Fibroblast of pulmonary artery (primary cell): ENCODE measurements around the gene DNAI4.
"Not testable (repeated sequence)": the region's sequence is repeated elsewhere in the genome, so short reads cannot be mapped to it uniquely, and the experiment has no call there.

ENCODE experiments used
- DNase-seq: peaks from one replicate; pipeline ENCODE4 v3.0.0-alpha.2; 2010; ENCODE audit warnings: low read depth
- H3K4me3 ChIP-seq: replicated peaks from 2 replicates; pipeline ENCODE4 v1.5.1; 2011; ENCODE audit warnings: low read depth, mild to moderate bottlenecking, control low read depth, low read length, moderate library complexity
- TF ChIP-seq, protein P1 (sequence below): IDR thresholded peaks from 2 replicates; pipeline ENCODE4 v1.5.1; 2011; ENCODE audit warnings: mild to moderate bottlenecking, control low read depth, low read length, inconsistent platforms; ENCODE audit errors: missing control alignments

Gene DNAI4

GRCh38 chr1:66873111-66873510, 51.5 kb downstream of the DNAI4 start:
- DNase-seq, result no peak
- H3K4me3 ChIP-seq, result no peak overlapping the region
- TF ChIP-seq, protein P1, sequence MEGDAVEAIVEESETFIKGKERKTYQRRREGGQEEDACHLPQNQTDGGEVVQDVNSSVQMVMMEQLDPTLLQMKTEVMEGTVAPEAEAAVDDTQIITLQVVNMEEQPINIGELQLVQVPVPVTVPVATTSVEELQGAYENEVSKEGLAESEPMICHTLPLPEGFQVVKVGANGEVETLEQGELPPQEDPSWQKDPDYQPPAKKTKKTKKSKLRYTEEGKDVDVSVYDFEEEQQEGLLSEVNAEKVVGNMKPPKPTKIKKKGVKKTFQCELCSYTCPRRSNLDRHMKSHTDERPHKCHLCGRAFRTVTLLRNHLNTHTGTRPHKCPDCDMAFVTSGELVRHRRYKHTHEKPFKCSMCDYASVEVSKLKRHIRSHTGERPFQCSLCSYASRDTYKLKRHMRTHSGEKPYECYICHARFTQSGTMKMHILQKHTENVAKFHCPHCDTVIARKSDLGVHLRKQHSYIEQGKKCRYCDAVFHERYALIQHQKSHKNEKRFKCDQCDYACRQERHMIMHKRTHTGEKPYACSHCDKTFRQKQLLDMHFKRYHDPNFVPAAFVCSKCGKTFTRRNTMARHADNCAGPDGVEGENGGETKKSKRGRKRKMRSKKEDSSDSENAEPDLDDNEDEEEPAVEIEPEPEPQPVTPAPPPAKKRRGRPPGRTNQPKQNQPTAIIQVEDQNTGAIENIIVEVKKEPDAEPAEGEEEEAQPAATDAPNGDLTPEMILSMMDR, result no peak

GRCh38 chr1:66872024-66872423, 52.6 kb downstream of the DNAI4 start:
- H3K4me3 ChIP-seq, DNase-seq: not testable (repeated sequence)

DNA sequence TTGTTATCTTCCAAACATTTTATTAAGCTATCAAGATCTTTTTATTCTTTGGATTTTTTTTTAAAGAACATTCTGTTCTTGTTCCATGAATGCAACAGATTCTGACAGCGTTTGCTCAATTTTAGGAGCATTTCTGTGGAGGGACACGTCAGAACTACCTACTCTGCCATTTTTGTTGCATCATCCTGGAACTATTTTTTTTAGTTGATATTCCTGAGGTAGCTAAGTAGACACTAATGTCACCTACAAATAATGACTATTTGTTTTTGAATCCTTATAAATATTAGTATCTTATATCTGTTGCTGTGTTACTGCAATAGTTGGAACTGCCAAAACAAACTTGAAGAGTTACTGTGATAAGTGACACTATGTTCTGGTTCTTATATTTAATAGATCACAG, 57.2 kb downstream of the DNAI4 start:
- no peak for DNase-seq
- H3K4me3 ChIP-seq, result no peak overlapping the region
- TF ChIP-seq, protein P1, result no peak

DNA sequence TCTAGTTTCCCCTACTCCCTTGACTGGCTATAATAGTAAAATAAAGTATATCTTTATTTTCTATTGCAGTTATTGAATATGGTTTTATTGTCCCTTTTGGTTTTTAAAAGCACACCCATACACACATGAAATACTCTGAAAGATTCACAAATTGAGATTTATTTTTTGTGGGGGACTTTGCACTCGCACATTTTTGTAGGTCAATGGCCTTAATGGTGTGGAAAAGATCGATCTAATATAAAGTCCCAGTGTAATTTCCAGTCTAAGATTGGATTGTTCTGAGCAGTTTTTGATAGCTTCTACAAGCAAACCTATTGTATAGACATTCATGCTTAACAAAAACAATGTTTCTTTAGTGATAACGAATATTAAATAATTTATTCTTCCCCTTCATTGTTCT, 64.1 kb downstream of the DNAI4 start:
- TF ChIP-seq, protein P1, result no peak
- H3K4me3 ChIP-seq, result no peak overlapping the region
- no peak for DNase-seq

DNA sequence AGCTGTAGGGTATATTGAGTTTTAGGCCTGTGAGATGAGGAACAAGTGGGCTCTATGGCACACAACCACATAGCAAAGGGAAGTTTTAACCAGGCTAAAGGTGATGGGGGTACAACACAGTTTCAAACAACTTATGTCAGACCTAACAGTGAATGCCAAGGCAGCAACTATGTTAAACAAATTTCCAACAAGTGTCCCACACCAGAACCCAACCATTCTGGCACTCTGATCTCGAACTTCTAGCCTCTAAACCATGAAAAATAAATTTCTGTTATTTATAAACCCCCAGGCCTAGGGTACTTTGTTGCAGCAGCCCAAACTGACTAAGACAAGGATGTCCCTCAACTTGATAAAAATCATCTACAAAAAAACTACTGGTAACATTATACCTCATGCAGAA, 71.3 kb downstream of the DNAI4 start:
- TF ChIP-seq, protein P1, result no peak
- H3K4me3 ChIP-seq, result no peak overlapping the region
- DNase-seq, result no peak

- TF ChIP-seq, protein P1, result no peak
- DNase-seq, result no peak
- H3K4me3 ChIP-seq, result no peak overlapping the region
Observed at GRCh38 chr1:66852870-66853269, 71.8 kb downstream of the DNAI4 start.

DNA sequence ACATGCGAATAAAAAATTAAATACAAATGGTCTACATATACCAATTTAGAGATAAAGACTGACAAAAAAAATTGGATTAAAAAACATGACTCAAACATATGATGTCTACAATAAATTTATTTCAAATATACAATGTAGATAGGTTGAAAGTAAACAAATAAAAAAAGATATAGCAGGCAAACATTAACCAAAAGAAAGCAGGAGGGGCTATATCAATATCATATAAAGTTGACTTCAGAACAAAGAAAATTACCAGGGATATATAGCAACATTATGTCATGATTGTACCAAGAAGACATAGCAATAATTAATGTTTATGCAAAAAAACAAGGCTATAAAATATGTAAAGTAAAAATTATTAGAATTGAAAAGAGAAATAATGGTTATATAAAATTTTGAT, 73.7 kb downstream of the DNAI4 start:
- H3K4me3 ChIP-seq, result no peak overlapping the region
- TF ChIP-seq, protein P1, result no peak
- no peak for DNase-seq

GRCh38 chr1:66848193-66848592, 76.5 kb downstream of the DNAI4 start:
- TF ChIP-seq, protein P1, result no peak
- no peak overlapping the region for H3K4me3 ChIP-seq
- no peak for DNase-seq
